A549 (cell line): ENCODE measurements around the gene F8. TPM values are rescaled to one million over a fixed set of nuclear protein-coding genes. Genes with fewer than 3 reads are reported as not detected.

ENCODE experiments used
- ATAC-seq, 2 experiments: fragments of 200-7000 bp in 1 of 2; fragments of >200 bp in 1 of 2; cut with Nextera tagmentation in 1 of 2; cut with Tn5 transposase in 1 of 2; 3 replicates each; pipeline versions ENCODE4 v1.8.0 to v1.9.1; 2018 to 2020; ENCODE audit warnings: mild to moderate bottlenecking in 1 of 2, moderate library complexity in 1 of 2
- CTCF ChIA-PET: fragments of 300-600 bp; sonication (Branson Sonifier 250); formaldehyde crosslinking; extraction: SDS; loops from one replicate; lab custom pipeline; 2021; ENCODE audit warnings: antibody characterized with exemption, inconsistent platforms; lab: Yijun Ruan, JAX
- POLR2A ChIA-PET: fragments of 350-600 bp; formaldehyde crosslinking; extraction: SDS; loops from one replicate; lab custom pipeline; 2021; ENCODE audit warnings: antibody characterized with exemption, inconsistent platforms; lab: Yijun Ruan, JAX
- DNase-seq, 2 experiments: peaks; one replicate each; pipeline versions ENCODE4 v3.0.0 to v3.0.0-alpha.2; 2011 to 2016; ENCODE audit warnings: low read depth in 1 of 2, low spot score in 1 of 2
- FAIRE-seq: peaks from 2 replicates; lab custom pipeline; 2011; peaks lifted over from hg19 to GRCh38; lab: Jason Lieb, UNC
- H3K27ac ChIP-seq, 2 experiments: fragments of >200 bp; sonication (Bioruptor Twin); formaldehyde crosslinking; 3 replicates each; pipeline ENCODE4 v1.5.1; 2016 to 2017
- H3K4me1 ChIP-seq: fragments of >200 bp; sonication (Bioruptor Twin); formaldehyde crosslinking; 3 replicates; pipeline ENCODE4 v1.6.1; 2016
- H3K4me2 ChIP-seq: fragments of >200 bp; sonication (Bioruptor Twin); formaldehyde crosslinking; 3 replicates; pipeline ENCODE4 v1.6.1; 2016
- H3K4me3 ChIP-seq: fragments of >200 bp; sonication (Bioruptor Twin); formaldehyde crosslinking; 3 replicates; pipeline ENCODE4 v1.5.1; 2016
- H3K9me3 ChIP-seq: fragments of >200 bp; sonication (Bioruptor Twin); formaldehyde crosslinking; 3 replicates; pipeline ENCODE4 v1.6.1; 2016
- BHLHE40 ChIP-seq: IDR thresholded peaks from 2 replicates; pipeline ENCODE4 v1.6.1; 2012; ENCODE audit warnings: low read depth, low read length, inconsistent platforms
- CEBPB ChIP-seq, 2 experiments: fragments of >200 bp in 1 of 2; sonication (Bioruptor Twin) in 1 of 2; formaldehyde crosslinking in 1 of 2; IDR thresholded peaks; 2 replicates each; pipeline ENCODE4 v1.6.1; 2012 to 2016
- EHF ChIP-seq: fragments of 250-450 bp; sonication (Bioruptor Pico); IDR thresholded peaks from 2 replicates; pipeline ENCODE4 v1.5.0; 2020; ENCODE audit warnings: mild to moderate bottlenecking
- EP300 ChIP-seq, 2 experiments: fragments of >200 bp; sonication (Bioruptor Twin); formaldehyde crosslinking; IDR thresholded peaks; 2 replicates in 1 of 2; 3 replicates in 1 of 2; pipeline ENCODE4 v1.6.1; 2016 to 2017
- FOSB ChIP-seq: fragments of 250-450 bp; sonication (Bioruptor Pico); IDR thresholded peaks from 2 replicates; pipeline ENCODE4 v1.5.0; 2020; ENCODE audit warnings: mild to moderate bottlenecking, moderate library complexity
- FOXS1 ChIP-seq: fragments of 250-450 bp; sonication (Bioruptor Pico); IDR thresholded peaks from 2 replicates; pipeline ENCODE4 v1.5.0; 2020; ENCODE audit warnings: mild to moderate bottlenecking, moderate library complexity
- GATA3 ChIP-seq: IDR thresholded peaks from 2 replicates; pipeline ENCODE4 v1.6.1; 2012; ENCODE audit warnings: borderline replicate concordance
- HDAC2 ChIP-seq: fragments of 200-600 bp; sonication (generic); IDR thresholded peaks from 2 replicates; pipeline ENCODE4 v1.6.1; 2016
- HEYL ChIP-seq: fragments of 250-450 bp; sonication (Bioruptor Pico); IDR thresholded peaks from 2 replicates; pipeline ENCODE4 v1.8.0; 2021; ENCODE audit warnings: mild to moderate bottlenecking, moderate library complexity
- HOXB13 ChIP-seq: fragments of 250-450 bp; sonication (Bioruptor Pico); IDR thresholded peaks from 2 replicates; pipeline ENCODE4 v1.5.0; 2020; ENCODE audit warnings: low read depth, mild to moderate bottlenecking, moderate library complexity
- MAFK ChIP-seq: fragments of 450-650 bp; IDR thresholded peaks from 2 replicates; pipeline ENCODE4 v1.6.1; 2014; ENCODE audit not compliant: partially characterized antibody
- NR3C1 ChIP-seq: fragments of >200 bp; sonication (Bioruptor Twin); formaldehyde crosslinking; IDR thresholded peaks from 3 replicates; pipeline ENCODE4 v1.6.1; 2017
- POLR2AphosphoS2 ChIP-seq: conservative IDR thresholded peaks from 2 replicates; pipeline ENCODE4 v1.6.1; 2012; ENCODE audit warnings: low read length, improper control_type of control experiment, inconsistent platforms
- SREBF2 ChIP-seq: fragments of 450-650 bp; IDR thresholded peaks from 2 replicates; pipeline ENCODE4 v1.6.1; 2014; ENCODE audit warnings: mild to moderate bottlenecking, moderate library complexity
- USF2 ChIP-seq: fragments of 450-650 bp; IDR thresholded peaks from 2 replicates; pipeline ENCODE4 v1.6.1; 2014; ENCODE audit warnings: antibody characterized with exemption
- ZFP36 ChIP-seq: fragments of 450-650 bp; IDR thresholded peaks from 2 replicates; pipeline ENCODE4 v1.6.1; 2014; ENCODE audit warnings: borderline replicate concordance; ENCODE audit not compliant: partially characterized antibody
- ZNF302 ChIP-seq: fragments of 250-450 bp; sonication (Bioruptor Pico); IDR thresholded peaks from 2 replicates; pipeline ENCODE4 v1.9.0; 2021; ENCODE audit warnings: inconsistent platforms, mild to moderate bottlenecking, moderate library complexity
- ZSCAN20 ChIP-seq: fragments of 250-450 bp; sonication (Bioruptor Pico); IDR thresholded peaks from 2 replicates; pipeline ENCODE4 v1.8.0; 2022; ENCODE audit warnings: mild to moderate bottlenecking, moderate library complexity
- WGBS: methylation state at CpG from one replicate; pipeline ENCODE4 v1.1.6; 2017; ENCODE audit errors: missing lambda C conversion rate; 5-methylcytosine and 5-hydroxymethylcytosine counted together
- polyA plus RNA-seq, 4 experiments: library from polyadenylated mRNA; depleted of rRNA in 3 of 4; stranded (reverse); fragments of >200 nt; fragmentation: RNase III in 1 of 4; extraction: RNeasy Plus Mini Kit Qiagen cat#74134 plus additional on column Dnase treatment in 1 of 4; gene quantifications; 2 replicates in 3 of 4; 3 replicates in 1 of 4; pipeline ENCODE4 v1.2.3, GENCODE V29; 2011 to 2017
- TF ChIP-seq, protein P1 (sequence below): fragments of 150-350 bp; IDR thresholded peaks from 2 replicates; pipeline ENCODE4 v1.6.1; 2014; ENCODE audit warnings: low read depth, mild to moderate bottlenecking, low read length
- TF ChIP-seq, protein P2 (sequence below): fragments of 250-450 bp; sonication (Bioruptor Pico); IDR thresholded peaks from 2 replicates; pipeline ENCODE4 v1.5.0; 2020; ENCODE audit warnings: low read depth, mild to moderate bottlenecking, moderate library complexity

F8 gene
- polyA plus RNA-seq, 2 of the 4 experiments (the other 2 are of a cell fraction), result 4.3 to 6.9 TPM

- DNase-seq (no peak), ATAC-seq (no peak), FAIRE-seq (no peak)
- H3K4me1 ChIP-seq, result no peaks in the 10 kb centered on the region
- TF ChIP-seq EP300 (IDR thresholded peaks at IDR 0.05), result no peak
- H3K27ac ChIP-seq, result no peak overlapping the region
- POLR2A ChIA-PET, result no interaction called here
- 78% methylated on average over 1 of the region's 1 CpG for WGBS
- no peak overlapping the region for H3K4me2 ChIP-seq
- peaks cover 7% of the 10 kb centered on the region; the same call in 1 of the 3 replicates for H3K9me3 ChIP-seq
- H3K4me3 ChIP-seq, result no peak overlapping the region
- CTCF ChIA-PET, result interaction anchor here (0.9 kb wide), 1 partner anchor 25 kb away, joined by 4 read pairs; no protein-coding TSS in a partner anchor
Measured at GRCh38 chrX:154836163-154836562, 186.4 kb downstream of the F8 start.

DNA sequence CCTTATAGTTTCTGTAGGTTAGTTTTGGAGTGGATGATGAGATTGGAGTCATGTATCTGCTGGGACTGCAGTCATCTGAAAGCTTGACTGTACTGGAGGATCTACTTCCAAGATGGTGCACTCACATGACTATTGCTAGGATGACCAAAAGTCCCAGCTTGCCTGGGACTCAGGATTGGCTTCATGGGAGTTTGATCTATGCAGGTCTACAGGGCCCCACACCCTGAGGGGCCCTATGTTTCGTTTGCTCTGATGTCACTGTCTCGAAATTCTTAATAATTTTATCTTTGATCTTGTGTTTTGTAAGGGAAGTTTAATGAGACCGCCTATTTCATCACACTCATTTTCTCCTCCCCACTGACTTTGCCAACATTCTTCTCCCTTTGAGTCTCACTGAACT lies 188.0 kb downstream of the F8 start, which contains the start of gene SMIM9:
Gene SMIM9, minus strand, starts transcription at position 101 of the 400 bp plus-strand sequence. CDS start 3,806 bp downstream, outside the sequence.
- ChIA-PET POLR2A (no interaction called here), CTCF (interaction anchor here (1.0 to 1.4 kb wide), 3 partner anchors 11 to 86 kb away, joined by 4 read pairs; no protein-coding TSS in a partner anchor)

GRCh38 chrX:154833746-154834274 lies 188.7 kb downstream of the F8 start:
- Histone ChIP-seq H3K4me2 (no peak overlapping the region), H3K4me1 (no peaks in the 10 kb centered on the region), H3K27ac (no peak overlapping the region), H3K9me3 (no peaks in the 10 kb centered on the region), H3K4me3 (no peak overlapping the region)
- 77% methylated on average over 3 of the region's 3 CpGs for WGBS
- CTCF ChIA-PET, result interaction anchor here (1.3 to 1.4 kb wide), 2 partner anchors 12 to 85 kb away, joined by 4 read pairs; no protein-coding TSS in a partner anchor
- no peak for TF ChIP-seq EHF (CRISPR knock-in tag)
- no peak for TF ChIP-seq SREBF2
- TF ChIP-seq POLR2AphosphoS2, result no peak
- TF ChIP-seq EP300 (IDR thresholded peaks at IDR 0.05), result no peak
- TF ChIP-seq ZNF302 (CRISPR knock-in tag), result no peak
- TF ChIP-seq HDAC2, result no peak
- TF ChIP-seq ZSCAN20 (CRISPR knock-in tag), result no peak
- TF ChIP-seq, protein P1, sequence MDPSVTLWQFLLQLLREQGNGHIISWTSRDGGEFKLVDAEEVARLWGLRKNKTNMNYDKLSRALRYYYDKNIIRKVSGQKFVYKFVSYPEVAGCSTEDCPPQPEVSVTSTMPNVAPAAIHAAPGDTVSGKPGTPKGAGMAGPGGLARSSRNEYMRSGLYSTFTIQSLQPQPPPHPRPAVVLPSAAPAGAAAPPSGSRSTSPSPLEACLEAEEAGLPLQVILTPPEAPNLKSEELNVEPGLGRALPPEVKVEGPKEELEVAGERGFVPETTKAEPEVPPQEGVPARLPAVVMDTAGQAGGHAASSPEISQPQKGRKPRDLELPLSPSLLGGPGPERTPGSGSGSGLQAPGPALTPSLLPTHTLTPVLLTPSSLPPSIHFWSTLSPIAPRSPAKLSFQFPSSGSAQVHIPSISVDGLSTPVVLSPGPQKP, result no peak
- no peak for TF ChIP-seq CEBPB (IDR thresholded peaks at IDR 0.05)
- TF ChIP-seq HEYL, result no peak
- no peak for TF ChIP-seq MAFK
- TF ChIP-seq BHLHE40, result no peak
- TF ChIP-seq FOXS1 (CRISPR knock-in tag), result no peak
- TF ChIP-seq, protein P2, sequence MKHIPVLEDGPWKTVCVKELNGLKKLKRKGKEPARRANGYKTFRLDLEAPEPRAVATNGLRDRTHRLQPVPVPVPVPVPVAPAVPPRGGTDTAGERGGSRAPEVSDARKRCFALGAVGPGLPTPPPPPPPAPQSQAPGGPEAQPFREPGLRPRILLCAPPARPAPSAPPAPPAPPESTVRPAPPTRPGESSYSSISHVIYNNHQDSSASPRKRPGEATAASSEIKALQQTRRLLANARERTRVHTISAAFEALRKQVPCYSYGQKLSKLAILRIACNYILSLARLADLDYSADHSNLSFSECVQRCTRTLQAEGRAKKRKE (CRISPR knock-in tag), result no peak
- no peak for TF ChIP-seq FOSB (CRISPR knock-in tag)
- no peak for TF ChIP-seq NR3C1
- no peak for TF ChIP-seq USF2
- DNase-seq (no peak), FAIRE-seq (no peak), ATAC-seq (no peak)
- POLR2A ChIA-PET, result no interaction called here

More for the DNA sequence above, 188.0 kb downstream of the F8 start, which contains the start of gene SMIM9:
- ATAC-seq, result no peak
- Histone ChIP-seq H3K4me3 (no peak within 1 kb of the TSS), H3K27ac (no peak within 1 kb of the TSS), H3K4me1 (no peaks in the 10 kb centered on the region), H3K4me2 (no peak within 1 kb of the TSS), H3K9me3 (no peaks in the 10 kb centered on the region)
- no peak for FAIRE-seq
- no peak for DNase-seq
- WGBS, result 66% methylated on average over 3 of the region's 3 CpGs
- TF ChIP-seq GATA3, result no peak
- no peak for TF ChIP-seq HOXB13 (CRISPR knock-in tag)
- no peak for TF ChIP-seq ZFP36
